SU-DHL-6 (cell line): Measurements from ENCODE around the gene SLC30A4.

Experiments used
- CTCF ChIP-seq: fragments of 200-600 bp; sonication (generic); IDR thresholded peaks from one replicate; pipeline ENCODE4 v1.5.1; 2017; ENCODE audit warnings: antibody characterized with exemption, mild to moderate bottlenecking, low read length, moderate library complexity; ENCODE audit not compliant: insufficient read depth, poor library complexity, severe bottlenecking
- EZH2phosphoT487 ChIP-seq: fragments of 200-600 bp; sonication (generic), shearing (Covaris generic); conservative IDR thresholded peaks from 2 replicates; pipeline ENCODE4 v1.6.1; 2018; ENCODE audit warnings: mild to moderate bottlenecking, antibody characterized with exemption, low read length, moderate library complexity, mixed read lengths

- TF ChIP-seq CTCF = no peak
- no peak for TF ChIP-seq EZH2phosphoT487
These were observed 87.2 kb downstream of the SLC30A4 start for GRCh38 chr15:45435124-45435903.
